Loucy (cell line): Measurements from ENCODE around the gene SNX21.

Experiments used
- CTCF ChIP-seq: fragments of 200-600 bp; sonication (generic); conservative IDR thresholded peaks from 2 replicates; pipeline ENCODE4 v1.5.1; 2014; ENCODE audit warnings: mild to moderate bottlenecking, antibody characterized with exemption, low read length
- EZH2phosphoT487 ChIP-seq: fragments of 200-600 bp; IDR thresholded peaks from 2 replicates; pipeline ENCODE4 v1.6.1; 2018; ENCODE audit warnings: antibody characterized with exemption, mild to moderate bottlenecking, moderate library complexity, borderline replicate concordance

GRCh38 chr20:45788351-45788750 lies 45.2 kb upstream of the SNX21 start:
- TF ChIP-seq CTCF (no peak), EZH2phosphoT487 (no peak)
